Esophagus squamous epithelium (tissue), 5 donors: ENCODE data around the gene PIK3AP1. TPM values are rescaled to one million over a fixed set of nuclear protein-coding genes. Genes with fewer than 3 reads are reported as not detected.

Experiments
- DNase-seq: peaks from one replicate; lab custom pipeline; 2025; lab: John Stamatoyannopoulos, UW
- H3K27ac ChIP-seq, 4 donors: fragments of 200-600 bp; sonication (generic); one replicate each; pipeline ENCODE4 v1.5.1; 2016 to 2019; ENCODE audit warnings: mild to moderate bottlenecking in 1 of 4
- H3K27me3 ChIP-seq, 4 donors: fragments of 200-600 bp; sonication (generic); 1 replicate in 3 of 4; 2 replicates in 1 of 4; pipeline versions ENCODE4 v1.5.1 to v1.6.0; 2017 to 2021; ENCODE audit warnings: antibody characterized with exemption in 1 of 4
- H3K36me3 ChIP-seq, 3 donors: fragments of 200-600 bp; sonication (generic); one replicate each; pipeline ENCODE4 v1.5.1; 2016 to 2019
- H3K4me1 ChIP-seq, 3 donors: fragments of 200-600 bp; sonication (generic); one replicate each; pipeline ENCODE4 v1.5.1; 2017 to 2019
- H3K4me3 ChIP-seq, 4 donors: fragments of 200-600 bp; sonication (generic); 1 replicate in 3 of 4; 2 replicates in 1 of 4; pipeline ENCODE4 v1.5.1; 2016 to 2019; ENCODE audit warnings: mild to moderate bottlenecking in 2 of 4, moderate library complexity in 1 of 4
- H3K9me3 ChIP-seq, 3 donors: fragments of 200-600 bp; sonication (generic); one replicate each; pipeline ENCODE4 v1.5.1; 2016 to 2019
- CTCF ChIP-seq, 6 experiments: fragments of 450-650 bp in 4 of 6; fragments of 200-600 bp in 2 of 6; sonication (generic) in 2 of 6; IDR thresholded peaks; one replicate each; pipeline ENCODE4 v1.5.1; 2016 to 2019; ENCODE audit warnings: antibody characterized with exemption in 6 of 6, mild to moderate bottlenecking in 4 of 6, moderate library complexity in 4 of 6
- POLR2A ChIP-seq, 4 donors: fragments of 450-650 bp; IDR thresholded peaks; one replicate each; pipeline ENCODE4 v1.6.1; 2017; ENCODE audit warnings: antibody characterized with exemption in 4 of 4, mild to moderate bottlenecking in 4 of 4, moderate library complexity in 3 of 4
- WGBS, 2 donors: methylation state at CpG; one replicate each; pipeline ENCODE4 v1.1.5; 2018; 5-methylcytosine and 5-hydroxymethylcytosine counted together
- intact Hi-C: fragments of 100-400 bp; cut with DNase I; formaldehyde crosslinking; loops from one replicate; pipeline ENCODE4 v1.15.0; 2022
- total RNA-seq, 4 donors: library from RNA; depleted of rRNA; stranded (reverse); fragments of >200 nt; gene quantifications; one replicate each; pipeline ENCODE4 v1.1.0, GENCODE V29; 2016
- donor health status: DM: yes; HTN: yes; CAD: no.

Gene PIK3AP1
- total RNA-seq, 4 donors from 2014 or later = 0.57 to 7.6 (median 3.7) TPM

- intact Hi-C loops = loop anchor here (10.0 kb wide), 1 partner anchor 178 kb away; no protein-coding TSS in a partner anchor
- TF ChIP-seq CTCF (IDR thresholded peaks at IDR 0.05) (no peak), POLR2A (IDR thresholded peaks at IDR 0.05) (no peak)
Measured at GRCh38 chr10:96646301-96646700, 74.0 kb downstream of the PIK3AP1 start.

GRCh38 chr10:96645191-96645721, 75.1 kb downstream of the PIK3AP1 start:
- Histone ChIP-seq H3K36me3 (no peaks in the 10 kb centered on the region), H3K9me3 (no peaks in the 10 kb centered on the region), H3K4me3 (no peak overlapping the region), H3K4me1 (no peaks in the 10 kb centered on the region), H3K27me3 (peaks cover 0 to 2% (median 0%) of the 10 kb centered on the region in 4 donors), H3K27ac (peak overlapping the region in 2 of 4 donors; percentile 37 to 39)
- 67 to 85% methylated on average over 9 to 11 of the region's 13 CpGs for WGBS, 2 donors
- DNase-seq = no peak
- intact Hi-C loops = loop anchor here (10.0 kb wide), 1 partner anchor 180 kb away; no protein-coding TSS in a partner anchor
- TF ChIP-seq POLR2A (IDR thresholded peaks at IDR 0.05) (no peak), CTCF (IDR thresholded peaks at IDR 0.05) (no peak)

More at GRCh38 chr10:96646301-96646700, 74.0 kb downstream of the PIK3AP1 start:
- Histone ChIP-seq H3K36me3 (no peaks in the 10 kb centered on the region), H3K4me3 (no peak overlapping the region), H3K9me3 (no peaks in the 10 kb centered on the region), H3K27ac (no peak overlapping the region), H3K4me1 (no peaks in the 10 kb centered on the region), H3K27me3 (peaks cover 0 to 5% (median 0%) of the 10 kb centered on the region in 4 donors)
- WGBS, 2 donors = 61 to 70% methylated on average over 4 of the region's 4 CpGs
- no peak for DNase-seq

GRCh38 chr10:96643920-96644319, 76.4 kb downstream of the PIK3AP1 start:
- Histone ChIP-seq H3K27ac (no peak overlapping the region), H3K4me3 (no peak overlapping the region), H3K36me3 (no peaks in the 10 kb centered on the region), H3K4me1 (no peaks in the 10 kb centered on the region), H3K27me3 (no peaks in the 10 kb centered on the region), H3K9me3 (no peaks in the 10 kb centered on the region)
- 80 to 81% methylated on average over 6 to 8 of the region's 9 CpGs for WGBS, 2 donors
- DNase-seq = no peak
- intact Hi-C loops = loop anchor here (10.0 kb wide), 1 partner anchor 181 kb away; no protein-coding TSS in a partner anchor
- TF ChIP-seq POLR2A (IDR thresholded peaks at IDR 0.05) (no peak), CTCF (IDR thresholded peaks at IDR 0.05) (no peak)

- H3K4me3 ChIP-seq = no peak overlapping the region
- no peaks in the 10 kb centered on the region for H3K4me1 ChIP-seq
- H3K36me3 ChIP-seq = no peaks in the 10 kb centered on the region
- peak; percentile 10 for DNase-seq
- TF ChIP-seq POLR2A (IDR thresholded peaks at IDR 0.05) (no peak), CTCF (IDR thresholded peaks at IDR 0.05) (peak; percentile 29 to 56 (median 39))
- H3K27ac ChIP-seq = no peak overlapping the region
- H3K9me3 ChIP-seq = no peaks in the 10 kb centered on the region
- no peaks in the 10 kb centered on the region for H3K27me3 ChIP-seq
- 55 to 56% methylated on average over 4 of the region's 4 CpGs for WGBS, 2 donors
- intact Hi-C loops = loop anchor here (10.0 kb wide), 1 partner anchor 182 kb away; no protein-coding TSS in a partner anchor
Measured at GRCh38 chr10:96642973-96643372, 77.3 kb downstream of the PIK3AP1 start.

GRCh38 chr10:96642530-96642929, 77.8 kb downstream of the PIK3AP1 start:
- TF ChIP-seq CTCF (IDR thresholded peaks at IDR 0.05) = no peak
- intact Hi-C loops = loop anchor here (10.0 kb wide), 1 partner anchor 182 kb away; no protein-coding TSS in a partner anchor
- H3K36me3 ChIP-seq = no peaks in the 10 kb centered on the region
- WGBS, 2 donors = 42 to 47% methylated on average over 3 of the region's 3 CpGs
- H3K9me3 ChIP-seq = no peaks in the 10 kb centered on the region
- H3K27me3 ChIP-seq = no peaks in the 10 kb centered on the region
- DNase-seq = no peak
- H3K27ac ChIP-seq = no peak overlapping the region
- no peak overlapping the region for H3K4me3 ChIP-seq
- no peaks in the 10 kb centered on the region for H3K4me1 ChIP-seq
